Fibroblast of peridontal ligament (primary cell): ENCODE data around the gene TTC33.
"Not testable (repeated sequence)": the region's sequence is repeated elsewhere in the genome, so short reads cannot be mapped to it uniquely, and the experiment has no call there.

Source experiments
- DNase-seq: peaks from one replicate; pipeline ENCODE4 v3.0.0-alpha.2; 2010; ENCODE audit errors: extremely low read depth

TTC33 gene

DNA sequence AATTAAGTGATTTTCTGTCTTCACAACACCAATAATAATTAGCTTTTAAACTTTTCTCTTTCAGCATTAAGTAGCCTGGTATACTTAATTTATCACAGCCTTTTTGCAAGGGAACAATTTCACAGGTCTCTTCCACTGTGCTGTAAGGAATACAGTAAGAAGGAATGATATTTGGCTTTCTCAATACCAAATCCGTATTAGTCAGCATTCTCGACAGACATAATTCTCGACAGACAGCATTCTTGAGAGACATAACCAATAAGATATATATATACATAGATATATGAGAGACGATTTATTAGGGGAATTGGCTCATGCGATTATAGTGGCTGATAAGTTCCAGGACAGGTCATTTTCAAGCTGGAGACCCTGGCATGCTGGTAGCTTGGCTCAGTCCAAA lies 24.4 kb upstream of the TTC33 start:
- no peak for DNase-seq

DNA sequence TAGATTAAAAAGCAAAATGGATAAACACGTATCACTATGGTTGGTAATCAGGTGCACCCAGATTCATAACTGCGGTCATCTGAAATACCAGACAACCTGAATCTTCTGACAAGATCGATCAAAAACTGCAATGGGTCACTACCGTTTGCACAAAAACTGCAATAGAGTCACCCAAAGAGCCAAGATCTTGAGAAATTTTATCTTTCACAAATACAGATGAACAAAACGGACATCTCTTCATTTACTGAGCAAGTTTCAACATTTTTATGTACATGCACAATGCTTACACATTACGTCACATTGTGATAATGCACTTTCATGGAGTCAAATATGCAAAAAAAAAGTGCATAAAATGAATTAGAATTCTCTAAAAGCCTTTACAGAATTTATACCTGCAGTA lies 23.8 kb upstream of the TTC33 start:
- DNase-seq = no peak

DNA sequence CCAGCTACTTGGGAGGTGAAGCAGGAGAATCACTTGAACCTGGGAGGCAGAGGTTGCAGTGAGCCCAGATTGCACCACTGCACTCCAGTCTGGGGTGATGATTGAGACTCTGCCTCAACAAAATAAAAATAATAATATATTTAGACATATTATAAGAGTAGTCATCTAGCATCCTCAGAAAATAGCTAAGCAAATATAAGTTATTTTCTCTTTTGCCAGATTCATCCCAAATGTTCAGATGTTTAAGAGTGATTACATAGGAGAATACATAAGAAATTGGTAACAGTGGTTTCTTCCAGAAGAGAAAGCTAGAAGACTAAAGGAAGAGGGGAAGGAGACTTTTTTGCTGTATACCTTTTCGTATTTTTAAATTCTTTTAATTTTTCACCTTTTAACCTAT lies 22.4 kb upstream of the TTC33 start:
- no peak for DNase-seq

DNA sequence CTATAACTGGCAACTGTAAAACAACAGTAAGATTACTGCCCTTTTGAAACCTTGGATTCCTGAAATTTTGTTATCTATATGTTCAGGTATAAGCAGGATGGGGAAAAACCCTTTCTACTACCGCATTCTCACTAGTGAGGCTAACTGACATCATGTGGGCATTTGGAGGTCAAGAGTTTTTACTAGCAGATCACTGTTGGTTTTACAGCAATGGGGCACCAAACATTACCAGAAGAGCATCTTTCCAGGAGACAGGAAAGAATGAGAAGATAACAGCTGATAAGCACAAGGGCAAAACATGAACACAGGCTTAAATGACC lies 20.9 kb upstream of the TTC33 start:
- no peak for DNase-seq

DNA sequence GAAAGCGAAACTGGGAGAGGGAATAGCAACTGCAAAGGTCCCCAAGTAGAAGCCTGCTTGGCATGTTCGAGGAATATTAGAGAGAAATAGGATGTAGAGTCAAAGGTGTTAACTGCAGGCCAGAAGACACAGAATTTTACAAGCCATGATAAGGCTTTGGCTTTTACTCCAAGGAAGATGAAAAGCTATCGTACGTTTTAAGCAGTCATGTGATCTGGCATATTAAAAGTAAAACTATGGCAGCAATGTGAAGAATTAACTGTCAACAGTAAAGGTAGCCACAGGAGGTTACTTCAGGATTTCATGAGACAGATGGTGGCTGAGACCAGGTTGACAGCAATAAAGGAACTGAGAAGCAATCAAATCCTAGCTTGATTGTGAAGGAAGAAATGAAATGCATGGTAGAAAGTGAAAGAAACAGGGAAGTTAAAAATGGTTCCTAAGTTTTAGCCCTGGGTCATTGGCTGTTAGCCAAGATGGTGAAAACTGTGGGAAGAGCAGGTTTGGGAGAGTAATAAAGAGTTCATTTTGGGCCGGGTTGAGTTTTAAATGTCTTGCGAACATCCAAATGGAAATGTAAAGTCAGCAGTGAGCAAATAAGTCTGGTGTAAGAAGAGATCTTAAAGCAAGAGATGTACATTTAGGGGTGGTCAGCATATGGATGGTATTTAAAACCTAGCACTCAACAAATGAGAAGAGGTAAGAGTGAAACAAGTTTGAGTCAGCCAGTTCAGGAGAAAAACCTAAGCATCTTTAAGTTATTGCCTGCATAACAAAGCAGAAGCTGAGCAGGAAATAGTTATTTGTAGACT lies 20.3 kb upstream of the TTC33 start:
- no peak for DNase-seq

DNA sequence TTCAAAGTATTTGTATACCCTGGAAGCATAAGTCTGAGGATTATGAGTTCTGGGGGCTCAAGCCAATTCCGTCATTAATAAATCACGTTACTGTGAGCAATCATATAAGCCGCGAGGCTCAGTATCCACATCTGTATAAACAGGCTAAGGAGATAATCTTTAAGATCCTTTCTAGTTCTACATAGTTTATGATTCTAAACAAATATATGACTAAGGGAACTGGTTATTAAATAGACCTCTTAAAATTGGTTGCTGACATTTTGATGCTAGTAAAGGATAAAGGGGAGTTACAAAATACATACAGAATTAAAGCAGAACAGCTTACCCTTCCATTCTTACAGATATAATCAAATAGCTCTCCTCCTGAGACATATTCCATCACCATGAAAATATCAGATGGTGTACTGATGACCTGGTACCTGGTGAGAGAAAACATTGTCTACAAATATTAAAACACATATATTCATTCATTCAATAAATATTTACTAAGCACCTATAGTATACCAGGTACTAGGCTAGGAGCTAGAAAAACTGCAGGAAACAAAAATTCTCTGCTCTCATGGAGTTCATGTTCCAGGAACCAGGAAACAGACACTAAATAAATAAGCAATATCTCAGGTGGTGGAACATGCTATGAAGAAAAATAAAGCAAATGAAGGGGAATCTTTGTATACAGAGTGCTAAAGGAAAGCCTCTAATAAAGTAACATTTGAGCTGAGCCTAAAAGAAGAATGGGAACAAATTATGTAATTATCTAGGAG lies 19.5 kb upstream of the TTC33 start:
- DNase-seq = no peak

DNA sequence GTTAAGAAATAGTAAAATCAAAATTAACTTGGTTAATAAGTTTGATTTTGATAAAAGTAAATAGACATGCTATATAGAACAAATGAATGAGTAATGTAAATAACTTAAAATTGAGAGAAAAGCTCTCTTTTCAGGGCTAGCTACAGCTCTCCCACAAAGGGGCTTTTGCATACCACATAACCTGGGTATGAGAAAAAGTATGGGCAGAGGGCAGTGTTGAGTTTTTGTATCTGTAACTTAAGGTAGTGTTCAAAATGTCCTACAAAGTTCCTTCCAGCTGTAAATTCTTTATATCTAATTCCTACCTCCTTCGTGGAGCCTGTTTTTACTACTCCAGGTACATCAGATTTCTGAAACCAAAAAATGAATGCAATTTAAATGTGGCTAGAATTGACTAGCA lies 18.9 kb upstream of the TTC33 start:
- no peak for DNase-seq

DNA sequence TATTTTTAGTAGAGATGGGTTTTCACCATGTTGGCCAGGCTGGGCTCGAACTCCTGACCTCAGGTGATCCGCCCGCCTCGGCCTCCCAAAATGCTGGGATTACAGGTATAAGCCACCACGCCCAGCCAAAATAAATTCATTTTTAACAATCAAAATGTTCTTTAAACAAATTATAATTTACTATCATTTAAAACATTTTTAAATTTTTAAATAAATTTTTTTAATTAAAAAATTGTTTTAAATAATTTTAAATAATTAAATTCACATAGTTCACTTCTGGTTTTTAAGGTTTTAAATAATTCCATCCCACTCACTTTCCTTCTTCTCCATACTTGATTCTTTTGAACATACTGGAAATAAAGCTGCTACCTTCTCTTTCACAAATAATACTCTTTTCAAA lies 15.0 kb upstream of the TTC33 start:
- DNase-seq = no peak

DNA sequence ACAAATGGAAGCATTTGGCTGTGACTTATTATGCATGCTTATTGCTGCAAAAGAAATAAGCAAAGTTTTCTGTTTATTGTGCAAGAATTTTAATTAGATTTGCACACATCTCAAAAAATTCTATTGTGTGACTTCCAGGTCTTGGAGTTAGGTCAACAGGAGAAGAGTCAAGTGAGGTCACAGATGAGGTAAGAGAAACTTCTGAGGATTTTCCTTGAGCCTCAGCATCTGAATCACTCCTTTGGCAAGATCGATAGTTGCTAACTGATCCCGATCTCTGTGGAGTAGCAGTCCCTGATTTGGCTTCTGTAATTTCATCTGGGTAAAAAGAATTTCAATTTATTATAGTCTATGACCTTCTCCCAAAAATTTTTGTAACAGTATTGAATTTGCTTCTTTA lies 6.9 kb upstream of the TTC33 start:
- peak; percentile 59 for DNase-seq

DNA sequence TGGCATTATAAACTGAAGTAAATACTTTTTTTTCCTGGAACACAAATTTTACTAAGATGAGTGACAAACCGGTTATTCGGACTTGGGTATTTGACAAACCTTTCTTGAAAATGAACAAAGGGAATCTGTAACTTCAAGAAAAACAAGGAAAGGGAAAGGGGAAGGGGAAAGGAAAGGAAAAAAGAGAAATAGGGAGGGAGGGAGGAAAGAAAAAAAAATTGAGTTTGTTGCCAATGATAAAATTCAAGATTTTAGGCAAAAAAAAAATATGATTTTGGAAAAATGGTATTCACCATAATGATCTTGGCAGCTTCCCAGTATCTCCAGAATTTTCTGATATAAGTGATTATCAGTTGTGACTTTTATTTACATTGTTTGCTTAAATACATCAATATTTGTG lies 1.6 kb upstream of the TTC33 start:
- no peak for DNase-seq

DNA sequence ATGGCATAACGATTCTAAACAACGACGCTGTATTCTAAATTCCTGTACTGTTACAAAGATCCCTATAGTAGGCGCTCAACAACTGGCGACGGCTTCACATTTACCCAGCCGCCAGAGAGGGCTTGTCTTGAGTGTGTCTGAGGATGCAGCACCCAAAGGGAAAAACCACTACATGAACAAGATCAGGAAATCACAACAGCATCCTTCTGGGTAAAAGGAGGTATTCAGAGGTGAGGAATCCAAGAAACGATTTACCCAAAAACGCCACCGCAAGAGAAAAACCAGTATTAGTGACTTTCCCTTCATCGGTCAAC lies 711 bp downstream of the TTC33 start:
- peak; percentile 86 for DNase-seq

DNA sequence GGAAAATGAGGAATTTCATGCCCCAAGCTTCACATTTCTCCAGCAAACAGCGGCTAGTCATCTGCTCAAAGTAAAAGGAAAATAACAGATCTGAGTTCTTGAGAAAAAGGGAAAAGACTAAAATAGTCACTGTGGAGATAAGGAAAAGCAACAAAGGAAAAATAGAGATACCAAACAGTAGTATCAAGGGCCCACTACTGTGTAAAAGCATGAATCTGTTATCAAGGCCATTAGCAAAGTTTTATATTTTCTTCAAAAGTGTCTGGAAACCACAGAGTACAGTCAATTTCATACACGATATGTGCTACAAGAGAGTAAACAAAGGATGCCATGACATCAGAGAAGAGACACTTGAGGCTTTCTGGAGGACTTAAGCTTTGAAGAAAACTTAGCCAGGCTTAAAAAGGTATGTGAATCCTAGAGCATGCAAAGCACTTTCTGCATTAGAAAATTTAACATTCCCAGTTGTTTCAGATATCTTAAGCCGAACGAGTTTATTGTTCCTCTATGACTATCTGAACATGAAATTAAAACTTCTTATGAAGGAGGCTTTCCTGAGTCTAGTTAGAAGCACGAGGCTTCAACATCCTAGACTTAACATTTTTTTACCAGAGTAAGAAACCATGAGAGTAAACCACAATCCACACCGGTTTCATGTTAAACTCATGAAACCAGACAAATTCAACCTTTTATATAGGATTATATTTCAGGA lies 1.2 kb downstream of the TTC33 start:
- peak; percentile 63 for DNase-seq

DNA sequence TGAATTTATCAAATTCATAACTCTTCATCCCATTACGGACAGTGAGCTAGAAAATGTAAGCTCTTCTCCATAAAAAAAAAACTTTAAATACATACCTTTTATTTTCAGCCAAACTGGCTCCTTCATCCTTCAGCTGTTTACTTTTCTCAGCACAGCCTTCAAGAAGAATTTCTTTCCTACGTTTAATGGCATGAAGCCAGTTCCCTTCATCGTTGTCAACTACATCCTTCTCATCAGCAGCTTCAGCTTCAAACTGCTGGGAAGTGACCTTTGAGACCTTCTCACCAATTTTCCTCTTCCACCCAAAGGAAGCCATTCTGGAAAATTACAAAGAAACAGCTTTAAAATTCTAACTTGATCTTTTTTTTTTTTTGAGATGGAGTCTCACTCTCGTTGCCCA lies 9.1 kb downstream of the TTC33 start:
- no peak for DNase-seq

DNA sequence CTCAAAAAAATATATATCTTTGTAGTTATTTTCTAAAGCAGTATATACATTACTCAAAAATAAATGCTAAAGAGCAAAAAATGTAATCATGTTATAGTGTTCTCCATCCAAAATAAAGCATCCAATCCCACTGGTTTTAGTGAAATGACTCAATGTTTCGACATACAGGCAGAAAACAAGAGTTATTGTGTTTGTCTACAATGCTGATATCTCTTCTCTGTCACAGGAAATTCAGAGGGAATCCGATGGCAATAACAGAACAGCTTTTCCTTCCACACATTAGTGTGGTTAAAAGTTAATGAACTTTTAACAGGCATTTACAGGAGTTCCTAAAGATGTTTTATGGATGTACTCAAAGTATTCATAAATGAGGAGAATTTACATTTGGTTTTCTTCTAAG lies 12.0 kb downstream of the TTC33 start:
- DNase-seq = no peak

DNA sequence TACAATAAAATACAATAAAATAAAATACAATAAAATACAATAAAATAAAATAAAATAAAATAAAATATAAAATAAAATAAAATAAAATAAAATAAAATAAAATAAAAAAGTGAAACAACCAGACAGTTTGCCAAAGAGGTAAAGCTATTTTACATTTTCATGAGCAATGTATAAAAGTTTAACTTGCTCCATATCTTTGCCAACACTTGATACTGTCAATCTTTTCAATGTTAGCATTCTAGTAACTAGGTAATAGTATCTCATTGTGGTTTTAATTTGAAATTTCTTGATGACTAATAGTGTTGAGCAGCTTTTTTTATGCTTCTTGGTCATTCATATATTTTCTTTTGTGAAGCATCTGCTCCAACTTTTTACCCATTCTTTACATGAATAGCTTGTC lies 17.3 kb downstream of the TTC33 start:
- DNase-seq = peak; percentile 30

DNA sequence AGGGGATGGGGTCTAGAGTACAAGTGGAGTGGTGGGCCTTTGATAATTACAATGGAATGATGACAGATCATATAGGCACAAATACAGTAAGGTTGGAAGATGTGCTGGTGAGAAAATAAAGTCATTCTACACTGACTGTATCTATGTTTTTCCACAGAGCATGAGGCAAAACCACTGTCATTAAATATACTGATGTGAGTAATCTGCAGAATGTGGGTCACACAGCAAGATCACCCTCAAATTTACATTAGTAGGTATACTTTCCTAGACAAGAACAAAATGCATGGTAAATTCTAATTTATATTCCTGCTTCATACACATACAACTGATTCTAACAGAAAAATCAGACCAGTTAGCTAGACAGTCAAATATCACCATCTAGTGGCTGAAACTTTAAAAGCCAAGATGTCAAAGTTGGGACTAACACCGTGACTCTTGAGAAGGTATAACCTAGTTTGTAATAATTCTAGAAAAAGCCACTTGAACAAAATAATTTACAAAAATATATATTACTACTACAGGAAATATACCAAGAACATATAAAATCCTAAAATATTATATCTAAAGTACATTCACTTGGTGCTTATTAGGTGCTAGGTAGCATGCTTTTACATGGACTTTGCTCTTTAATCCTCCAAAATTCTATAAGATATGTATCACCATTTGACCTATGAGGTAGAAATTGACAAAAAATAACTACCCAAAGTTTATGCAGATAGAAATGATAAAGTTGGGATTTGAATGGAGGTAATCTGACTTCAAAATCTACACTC lies 19.5 kb downstream of the TTC33 start:
- peak; percentile 85 for DNase-seq

DNA sequence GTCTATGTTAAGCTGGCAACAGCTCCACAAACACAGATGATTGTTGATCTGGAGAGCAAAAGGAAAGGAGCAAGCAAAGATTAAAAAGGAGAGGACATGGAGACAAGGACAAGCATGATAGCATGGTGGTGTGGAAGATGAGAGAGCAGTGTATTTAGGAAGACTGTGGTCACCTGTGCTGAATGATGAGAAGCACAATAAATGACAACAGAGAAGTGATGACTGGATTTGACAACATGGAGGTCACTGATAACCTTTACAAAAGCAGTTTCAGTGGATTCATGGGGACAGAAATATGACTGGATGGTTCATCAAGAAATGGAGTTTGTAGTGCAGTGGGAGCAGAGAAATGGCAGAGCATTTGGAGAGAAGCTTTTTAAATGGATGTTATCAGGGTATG lies 20.2 kb downstream of the TTC33 start:
- no peak for DNase-seq

DNA sequence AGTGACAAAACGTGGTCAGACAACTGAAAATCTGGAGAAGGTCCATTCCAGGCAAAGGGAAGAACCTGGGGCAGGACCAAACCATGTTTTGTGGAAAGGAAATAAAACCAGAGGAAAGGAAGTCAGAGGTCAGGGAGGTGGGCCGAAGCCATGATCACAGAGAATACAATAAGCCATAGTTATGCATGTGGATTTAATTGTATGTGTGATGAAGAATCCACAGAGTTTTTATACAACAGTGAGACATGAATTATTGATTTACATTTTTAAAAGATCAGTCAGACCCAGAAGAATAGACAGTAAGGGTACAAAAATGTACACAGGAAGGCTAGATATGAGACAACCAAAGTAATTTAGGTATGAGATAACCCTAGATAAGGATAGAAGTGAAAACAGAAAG lies 20.8 kb downstream of the TTC33 start:
- peak; percentile 55 for DNase-seq

DNA sequence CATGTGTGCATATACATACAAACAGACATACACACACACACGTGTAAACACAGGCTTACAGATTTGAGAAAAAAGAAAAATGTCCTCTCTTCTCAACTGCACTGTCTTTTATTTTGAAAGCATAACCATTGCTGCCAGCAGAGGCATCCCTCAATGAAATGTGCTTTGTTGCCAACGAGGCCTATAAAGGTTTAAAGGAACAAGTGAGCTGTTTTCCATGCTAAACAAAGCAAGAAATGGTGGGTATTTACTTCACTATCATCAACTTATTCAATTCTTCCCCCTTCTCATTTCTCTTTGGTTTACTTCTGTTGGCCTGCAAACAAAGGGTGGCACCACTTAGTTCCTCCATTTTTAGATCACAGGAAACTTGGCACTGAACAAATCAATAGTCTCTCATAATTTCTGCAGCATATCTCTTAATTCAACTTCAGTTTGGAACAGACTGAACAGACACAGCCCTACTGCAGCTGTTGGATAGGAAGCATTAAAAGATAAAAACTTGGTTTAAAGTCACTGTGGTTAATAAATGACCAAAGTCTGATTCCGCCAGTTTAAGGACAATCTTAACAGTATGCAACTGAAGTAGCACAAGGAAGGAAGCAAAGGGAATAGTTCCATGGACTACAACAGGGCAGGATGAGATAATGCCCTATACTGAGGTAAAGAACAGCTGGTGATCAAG lies 21.7 kb downstream of the TTC33 start:
- peak; percentile 10 for DNase-seq

DNA sequence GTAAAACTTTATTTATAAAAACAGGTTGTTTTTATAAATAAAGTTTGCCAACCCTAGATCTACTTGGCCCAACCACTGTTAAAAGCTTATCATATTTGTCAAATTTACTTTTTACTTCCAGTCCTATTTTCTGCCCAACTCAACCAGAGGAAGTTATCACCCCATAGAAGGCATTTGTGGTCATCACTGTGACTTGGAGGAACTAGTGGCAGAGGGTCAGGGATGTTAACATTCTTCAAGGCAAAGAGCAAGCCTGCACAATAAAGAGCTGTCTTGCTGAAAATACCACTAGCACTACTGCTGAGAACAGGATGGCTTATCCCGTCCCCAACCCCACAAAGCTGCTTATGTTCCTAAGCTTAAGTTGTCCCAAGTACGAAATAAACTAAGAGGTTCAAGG lies 22.3 kb downstream of the TTC33 start:
- no peak for DNase-seq

DNA sequence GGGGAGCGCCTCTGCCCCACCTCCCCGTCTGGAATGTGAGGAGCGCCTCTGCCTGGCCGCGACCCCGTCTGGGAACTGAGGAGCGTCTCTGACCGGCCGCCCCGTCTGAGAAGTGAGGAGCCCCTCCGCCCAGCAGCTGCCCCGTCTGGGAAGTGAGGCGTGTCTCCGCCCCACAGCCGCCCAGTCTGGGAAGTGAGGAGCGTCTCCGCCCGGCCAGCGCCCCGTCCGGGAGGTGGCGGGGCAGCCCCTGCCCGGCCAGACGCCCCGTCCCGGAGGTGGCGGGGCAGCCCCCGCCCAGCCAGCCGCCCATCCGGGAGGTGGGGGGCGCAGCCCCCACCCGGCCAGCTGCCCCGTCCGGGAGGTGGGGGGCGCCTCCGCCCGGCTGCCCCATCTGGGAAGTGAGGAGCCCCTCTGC lies 33.3 kb downstream of the TTC33 start:
- not testable (repeated sequence) for DNase-seq

DNA sequence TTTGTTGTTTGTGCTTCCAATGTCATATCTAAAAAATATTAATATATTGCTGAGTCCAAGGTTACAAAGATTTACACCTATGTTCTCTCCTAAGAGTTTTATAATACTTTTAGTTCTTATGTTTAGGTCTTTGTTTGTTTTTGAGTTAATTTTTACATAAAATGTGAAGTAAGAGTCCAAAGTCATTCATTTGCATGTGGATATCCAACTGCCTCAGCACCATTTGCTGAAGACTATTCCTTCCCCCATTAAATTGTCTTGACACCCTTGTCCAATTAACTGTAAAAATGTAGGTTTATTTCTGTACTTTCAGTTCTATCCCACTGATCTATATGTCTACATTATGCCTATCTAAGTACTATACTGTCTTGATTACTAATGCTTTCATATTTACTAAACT lies 35.7 kb downstream of the TTC33 start:
- DNase-seq = no peak
